Chondrocyte (in vitro differentiated cells): ENCODE results near the gene EXOSC5. TPM values are rescaled to one million over a fixed set of nuclear protein-coding genes. Genes with fewer than 3 reads are reported as not detected.

Source experiments
- DNase-seq: peaks from one replicate; pipeline ENCODE4 v3.0.0; 2021; ENCODE audit warnings: mixed read lengths, low spot score
- H3K27ac Mint-ChIP-seq: one replicate; pipeline ENCODE4 v1.8.0; 2021; ENCODE audit warnings: mild to moderate bottlenecking, moderate library complexity, mixed read lengths; ENCODE audit not compliant: unreplicated experiment
- H3K27me3 Mint-ChIP-seq: 2 replicates; pipeline ENCODE4 v1.8.0; 2021; ENCODE audit warnings: low read depth, mixed read lengths
- H3K36me3 Mint-ChIP-seq: 2 replicates; pipeline ENCODE4 v1.8.0; 2021; ENCODE audit warnings: low read depth, mixed read lengths
- H3K4me1 Mint-ChIP-seq: 2 replicates; pipeline ENCODE4 v1.8.0; 2021; ENCODE audit warnings: low read depth, mild to moderate bottlenecking, mixed read lengths
- H3K4me3 Mint-ChIP-seq: one replicate; pipeline ENCODE4 v1.8.0; 2021; ENCODE audit warnings: mild to moderate bottlenecking, moderate library complexity, mixed read lengths; ENCODE audit not compliant: unreplicated experiment
- H3K9me3 Mint-ChIP-seq: 2 replicates; pipeline ENCODE4 v1.8.0; 2021; ENCODE audit warnings: low read depth, mixed read lengths
- CTCF ChIP-seq: fragments of 200-600 bp; sonication (generic); IDR thresholded peaks from 2 replicates; pipeline ENCODE4 v1.5.0; 2021; ENCODE audit warnings: antibody characterized with exemption, mild to moderate bottlenecking, moderate library complexity
- total RNA-seq: library from RNA; stranded (reverse); gene quantifications from 3 replicates; pipeline ENCODE4 v1.2.1, GENCODE V29; 2021

EXOSC5 gene
- total RNA-seq, 1 donor from 2014 or later, result 5.5 TPM

- no peaks in the 10 kb centered on the region for H3K36me3 Mint-ChIP-seq
- DNase-seq, result no peak
- H3K4me1 Mint-ChIP-seq, result peaks cover 25% of the 10 kb centered on the region
- no peaks in the 10 kb centered on the region for H3K27me3 Mint-ChIP-seq
- no peak overlapping the region for H3K4me3 Mint-ChIP-seq
- TF ChIP-seq CTCF, result no peak
- no peaks in the 10 kb centered on the region for H3K9me3 Mint-ChIP-seq
- no peak overlapping the region for H3K27ac Mint-ChIP-seq
Measured at GRCh38 chr19:41401483-41401882, 4.3 kb upstream of the EXOSC5 start.

- Mint-ChIP-seq H3K27ac (no peak overlapping the region), H3K9me3 (no peaks in the 10 kb centered on the region), H3K27me3 (no peaks in the 10 kb centered on the region), H3K36me3 (no peaks in the 10 kb centered on the region), H3K4me1 (peaks cover 35% of the 10 kb centered on the region), H3K4me3 (no peak overlapping the region)
- no peak for TF ChIP-seq CTCF
- no peak for DNase-seq
Measured at GRCh38 chr19:41399525-41399924, 2.4 kb upstream of the EXOSC5 start.

- peaks cover 35% of the 10 kb centered on the region for H3K4me1 Mint-ChIP-seq
- no peak for TF ChIP-seq CTCF
- no peaks in the 10 kb centered on the region for H3K36me3 Mint-ChIP-seq
- H3K4me3 Mint-ChIP-seq, result peak overlapping the region; percentile 98
- no peaks in the 10 kb centered on the region for H3K27me3 Mint-ChIP-seq
- no peaks in the 10 kb centered on the region for H3K9me3 Mint-ChIP-seq
- H3K27ac Mint-ChIP-seq, result no peak overlapping the region
- DNase-seq, result no peak
Measured at GRCh38 chr19:41399091-41399490, 1.9 kb upstream of the EXOSC5 start.

- Mint-ChIP-seq H3K9me3 (no peaks in the 10 kb centered on the region), H3K4me1 (peaks cover 35% of the 10 kb centered on the region), H3K27me3 (no peaks in the 10 kb centered on the region), H3K27ac (no peak overlapping the region), H3K4me3 (peak overlapping the region; percentile 98), H3K36me3 (no peaks in the 10 kb centered on the region)
- TF ChIP-seq CTCF, result no peak
- DNase-seq, result no peak
Measured at GRCh38 chr19:41398598-41398997, 1.4 kb upstream of the EXOSC5 start.

GRCh38 chr19:41398050-41398418, 875 bp upstream of the EXOSC5 start:
- no peak for TF ChIP-seq CTCF
- Mint-ChIP-seq H3K4me3 (peak overlapping the region; percentile 98), H3K36me3 (no peaks in the 10 kb centered on the region), H3K27me3 (no peaks in the 10 kb centered on the region), H3K9me3 (no peaks in the 10 kb centered on the region), H3K27ac (peak overlapping the region; percentile 99), H3K4me1 (peaks cover 35% of the 10 kb centered on the region)
- no peak for DNase-seq
